ENCODE results near the gene KIF21B. TPM values are rescaled to one million over a fixed set of nuclear protein-coding genes. Genes with fewer than 3 reads are reported as not detected.

Gene KIF21B
- total RNA-seq, 4 donors from 2014 or later = 3.2 to 40.4 (median 22.7) TPM

DNA sequence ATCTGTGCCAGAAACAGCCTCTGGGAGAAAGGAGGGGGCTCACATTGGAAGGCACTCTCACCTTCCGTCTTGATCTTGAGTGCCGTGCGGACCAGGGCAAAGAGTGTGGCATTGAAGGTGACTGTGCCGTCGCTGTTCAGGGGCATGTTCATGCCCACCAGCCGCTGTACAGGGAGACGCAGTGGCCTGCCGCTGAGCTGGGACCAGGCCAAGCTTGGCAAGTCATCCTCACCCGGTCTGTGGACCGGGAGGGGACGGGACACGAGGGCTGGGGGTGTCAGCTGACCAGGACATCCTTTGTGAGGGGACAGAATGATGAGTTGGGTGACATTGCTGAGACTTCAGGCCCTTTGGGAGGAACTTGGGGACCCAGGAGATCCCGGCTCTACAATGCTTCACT is 25.0 kb upstream of the KIF21B start:
- intact Hi-C loops (cut with DNase I; ENCODE audit: low total_unique reads) (no loop called here), in situ Hi-C loops (cut with MboI; ENCODE audit: low pct_ligation_motif_present in 1 of 4, low pct_unique_long_range_greater_than_20kb in 1 of 4, low sequenced_read_pairs in 3 of 4) (loop anchor here in 1 of 4 donors (25.0 kb wide), 1 partner anchor 436 kb away; the partner anchor contains the start of gene KIF14)
- no peak overlapping the region for H3K27ac ChIP-seq
- no peak overlapping the region for H3K4me3 ChIP-seq
- no peak for TF ChIP-seq POLR2AphosphoS5 (IDR thresholded peaks at IDR 0.05)
- no peaks in the 10 kb centered on the region for H3K4me1 ChIP-seq
- WGBS, 2 donors (ENCODE audit: low coverage in 1 of 2) = 89% methylated on average over 13 of the region's 13 CpGs; no CpG with 5 or more reads in 1 of the 2 donors
- no peaks in the 10 kb centered on the region for H3K9me3 ChIP-seq
- no peaks in the 10 kb centered on the region for H3K27me3 ChIP-seq
- no peaks in the 10 kb centered on the region for H3K36me3 ChIP-seq
- no peak for DNase-seq

GRCh38 chr1:201044119-201044518 is 20.6 kb upstream of the KIF21B start:
- DNase-seq = no peak
- Histone ChIP-seq H3K27me3 (no peaks in the 10 kb centered on the region), H3K36me3 (no peaks in the 10 kb centered on the region), H3K27ac (no peak overlapping the region), H3K4me3 (no peak overlapping the region), H3K9me3 (no peaks in the 10 kb centered on the region), H3K4me1 (peaks cover 0 to 5% (median 4%) of the 10 kb centered on the region in 4 donors)
- TF ChIP-seq, protein P1, sequence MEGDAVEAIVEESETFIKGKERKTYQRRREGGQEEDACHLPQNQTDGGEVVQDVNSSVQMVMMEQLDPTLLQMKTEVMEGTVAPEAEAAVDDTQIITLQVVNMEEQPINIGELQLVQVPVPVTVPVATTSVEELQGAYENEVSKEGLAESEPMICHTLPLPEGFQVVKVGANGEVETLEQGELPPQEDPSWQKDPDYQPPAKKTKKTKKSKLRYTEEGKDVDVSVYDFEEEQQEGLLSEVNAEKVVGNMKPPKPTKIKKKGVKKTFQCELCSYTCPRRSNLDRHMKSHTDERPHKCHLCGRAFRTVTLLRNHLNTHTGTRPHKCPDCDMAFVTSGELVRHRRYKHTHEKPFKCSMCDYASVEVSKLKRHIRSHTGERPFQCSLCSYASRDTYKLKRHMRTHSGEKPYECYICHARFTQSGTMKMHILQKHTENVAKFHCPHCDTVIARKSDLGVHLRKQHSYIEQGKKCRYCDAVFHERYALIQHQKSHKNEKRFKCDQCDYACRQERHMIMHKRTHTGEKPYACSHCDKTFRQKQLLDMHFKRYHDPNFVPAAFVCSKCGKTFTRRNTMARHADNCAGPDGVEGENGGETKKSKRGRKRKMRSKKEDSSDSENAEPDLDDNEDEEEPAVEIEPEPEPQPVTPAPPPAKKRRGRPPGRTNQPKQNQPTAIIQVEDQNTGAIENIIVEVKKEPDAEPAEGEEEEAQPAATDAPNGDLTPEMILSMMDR (IDR thresholded peaks at IDR 0.05) = no peak
- TF ChIP-seq POLR2A (IDR thresholded peaks at IDR 0.05) (no peak), EP300 (IDR thresholded peaks at IDR 0.05; ENCODE audit: low read depth) (no peak), POLR2AphosphoS5 (IDR thresholded peaks at IDR 0.05) (no peak)
- intact Hi-C loops (cut with DNase I; ENCODE audit: low total_unique reads) = no loop called here
- 48 to 88% methylated on average over 2 to 9 of the region's 9 CpGs for WGBS, 2 donors (ENCODE audit: low coverage in 1 of 2)
- in situ Hi-C loops (cut with MboI; ENCODE audit: low pct_ligation_motif_present in 1 of 4, low pct_unique_long_range_greater_than_20kb in 1 of 4, low sequenced_read_pairs in 3 of 4) = loop anchor here in 3 of 4 donors (5.0 to 25.0 kb wide), 3 partner anchors 67 to 432 kb away; partner anchors contain the start of gene KIF14 (in 1 of the 3)

GRCh38 chr1:201042779-201043461 is 19.4 kb upstream of the KIF21B start:
- DNase-seq = peak; percentile 72
- H3K36me3 ChIP-seq = no peaks in the 10 kb centered on the region
- no peaks in the 10 kb centered on the region for H3K27me3 ChIP-seq
- H3K27ac ChIP-seq = no peak overlapping the region
- TF ChIP-seq POLR2A (IDR thresholded peaks at IDR 0.05) (no peak), EP300 (IDR thresholded peaks at IDR 0.05; ENCODE audit: low read depth) (no peak), POLR2AphosphoS5 (IDR thresholded peaks at IDR 0.05) (no peak)
- TF ChIP-seq, protein P1 (IDR thresholded peaks at IDR 0.05) = peak; percentile 83 to 94 (median 89)
- 23 to 40% methylated on average over 3 to 13 of the region's 13 CpGs for WGBS, 2 donors (ENCODE audit: low coverage in 1 of 2)
- in situ Hi-C loops (cut with MboI; ENCODE audit: low pct_ligation_motif_present in 1 of 4, low pct_unique_long_range_greater_than_20kb in 1 of 4, low sequenced_read_pairs in 3 of 4) (loop anchor here in 3 of 4 donors (5.0 to 25.0 kb wide), 3 partner anchors 66 to 431 kb away; partner anchors contain the start of gene KIF14 (in 1 of the 3)), intact Hi-C loops (cut with DNase I; ENCODE audit: low total_unique reads) (loop anchor here (2.0 kb wide), 1 partner anchor 70 kb away; no protein-coding TSS in a partner anchor)
- peaks cover 0 to 5% (median 4%) of the 10 kb centered on the region in 4 donors for H3K4me1 ChIP-seq
- no peaks in the 10 kb centered on the region for H3K9me3 ChIP-seq
- no peak overlapping the region for H3K4me3 ChIP-seq

DNA sequence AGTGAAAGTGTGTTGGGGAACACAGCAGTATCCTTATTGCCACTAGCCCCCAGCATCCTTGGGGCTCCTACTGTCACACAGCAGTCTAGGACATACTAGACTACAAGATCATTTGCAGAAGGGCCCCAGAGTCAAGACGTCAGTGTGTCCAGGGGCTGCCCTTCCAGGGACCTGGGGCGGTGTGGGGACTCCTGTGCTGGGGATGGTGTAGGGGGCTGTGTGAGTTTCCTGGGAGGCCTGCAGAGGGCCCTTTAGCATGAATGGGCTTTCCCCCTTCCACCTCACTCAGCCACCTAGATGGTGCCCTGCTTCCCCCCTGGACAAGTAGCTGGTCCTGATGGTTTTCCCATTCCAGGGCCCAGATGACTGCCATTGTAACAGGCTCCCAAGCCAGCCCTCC is 17.5 kb upstream of the KIF21B start:
- WGBS, 2 donors (ENCODE audit: low coverage in 1 of 2) = 90% methylated on average over 2 of the region's 2 CpGs; no CpG with 5 or more reads in 1 of the 2 donors
- Histone ChIP-seq H3K9me3 (no peaks in the 10 kb centered on the region), H3K36me3 (no peaks in the 10 kb centered on the region), H3K27me3 (no peaks in the 10 kb centered on the region), H3K27ac (no peak overlapping the region), H3K4me3 (no peak overlapping the region), H3K4me1 (peaks cover 0 to 5% (median 4%) of the 10 kb centered on the region in 4 donors)
- TF ChIP-seq EP300 (IDR thresholded peaks at IDR 0.05; ENCODE audit: low read depth) = no peak
- no peak for TF ChIP-seq POLR2A (IDR thresholded peaks at IDR 0.05)
- TF ChIP-seq, protein P1 (IDR thresholded peaks at IDR 0.05) = no peak
- TF ChIP-seq POLR2AphosphoS5 (IDR thresholded peaks at IDR 0.05) = no peak
- intact Hi-C loops (cut with DNase I; ENCODE audit: low total_unique reads) (no loop called here), in situ Hi-C loops (cut with MboI; ENCODE audit: low pct_ligation_motif_present in 1 of 4, low pct_unique_long_range_greater_than_20kb in 1 of 4, low sequenced_read_pairs in 3 of 4) (loop anchor here in 3 of 4 donors (5.0 to 25.0 kb wide), 3 partner anchors 64 to 429 kb away; partner anchors contain the start of gene KIF14 (in 1 of the 3))
- DNase-seq = no peak
